Neural crest cell (in vitro differentiated cells): ENCODE measurements around the gene RCCD1. TPM values are rescaled to one million over a fixed set of nuclear protein-coding genes. Genes with fewer than 3 reads are reported as not detected.

Experiments used
- DNase-seq: peaks from one replicate; pipeline ENCODE4 v3.0.0; 2021; ENCODE audit warnings: low read depth, mixed read lengths, low spot score
- H3K27ac Mint-ChIP-seq: one replicate; pipeline ENCODE4 v1.8.0; 2021; ENCODE audit warnings: mild to moderate bottlenecking, mixed read lengths; ENCODE audit not compliant: unreplicated experiment
- H3K27me3 Mint-ChIP-seq: 2 replicates; pipeline ENCODE4 v1.8.0; 2021; ENCODE audit warnings: low read depth, mild to moderate bottlenecking, mixed read lengths
- H3K36me3 Mint-ChIP-seq: 2 replicates; pipeline ENCODE4 v1.8.0; 2021; ENCODE audit warnings: low read depth, mild to moderate bottlenecking, mixed read lengths
- H3K4me1 Mint-ChIP-seq: 2 replicates; pipeline ENCODE4 v1.8.0; 2021; ENCODE audit warnings: mixed read lengths
- H3K4me3 Mint-ChIP-seq: one replicate; pipeline ENCODE4 v1.8.0; 2021; ENCODE audit warnings: mild to moderate bottlenecking, mixed read lengths
- H3K9me3 Mint-ChIP-seq: 2 replicates; pipeline ENCODE4 v1.8.0; 2021; ENCODE audit warnings: mixed read lengths
- total RNA-seq: library from RNA; stranded (reverse); gene quantifications from 2 replicates; pipeline ENCODE4 v1.2.1, GENCODE V29; 2021
- TF ChIP-seq, protein P1 (sequence below): fragments of 200-600 bp; sonication (generic); conservative IDR thresholded peaks from 2 replicates; pipeline ENCODE4 v1.5.0; 2021; ENCODE audit warnings: antibody characterized with exemption, mild to moderate bottlenecking

Gene RCCD1
- total RNA-seq, 1 donor from 2014 or later: 20.9 TPM

DNA sequence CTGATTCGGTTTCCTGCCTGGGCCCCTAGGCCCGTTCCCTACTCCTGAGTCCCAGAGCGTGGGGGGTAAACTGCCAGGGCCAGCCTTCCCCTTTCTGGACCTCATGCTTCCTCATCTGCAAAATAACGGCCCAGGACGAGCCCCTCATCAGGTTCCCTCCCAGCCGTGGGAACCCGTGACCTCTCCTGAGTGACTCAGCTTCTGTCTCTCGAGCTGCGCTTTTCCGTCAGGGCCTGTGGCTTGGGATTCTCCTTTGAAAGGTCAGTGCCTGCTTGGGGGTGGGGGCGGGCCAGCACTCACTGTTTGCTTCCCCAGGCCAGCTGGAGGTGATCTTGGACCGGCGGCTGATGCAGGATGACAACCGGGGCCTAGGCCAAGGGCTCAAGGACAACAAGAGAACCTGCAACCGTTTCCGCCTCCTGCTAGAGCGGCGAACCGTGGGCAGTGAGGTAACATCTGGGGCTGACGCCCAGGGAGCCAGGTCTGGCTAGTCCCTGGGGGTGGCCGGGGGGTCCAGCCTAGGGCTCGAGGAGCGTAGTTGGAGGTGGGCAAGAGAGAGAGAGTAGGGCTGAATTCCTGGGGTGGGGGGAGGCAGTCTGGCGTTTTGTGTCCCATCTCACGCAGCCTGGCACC is 38.8 kb upstream of the RCCD1 start:
- no peak for DNase-seq
- no peaks in the 10 kb centered on the region for H3K9me3 Mint-ChIP-seq
- H3K36me3 Mint-ChIP-seq: peaks cover 6% of the 10 kb centered on the region
- H3K4me3 Mint-ChIP-seq: no peak overlapping the region
- H3K27me3 Mint-ChIP-seq: no peaks in the 10 kb centered on the region
- H3K4me1 Mint-ChIP-seq: no peaks in the 10 kb centered on the region
- peak overlapping the region; percentile 19 for H3K27ac Mint-ChIP-seq
- TF ChIP-seq, protein P1, sequence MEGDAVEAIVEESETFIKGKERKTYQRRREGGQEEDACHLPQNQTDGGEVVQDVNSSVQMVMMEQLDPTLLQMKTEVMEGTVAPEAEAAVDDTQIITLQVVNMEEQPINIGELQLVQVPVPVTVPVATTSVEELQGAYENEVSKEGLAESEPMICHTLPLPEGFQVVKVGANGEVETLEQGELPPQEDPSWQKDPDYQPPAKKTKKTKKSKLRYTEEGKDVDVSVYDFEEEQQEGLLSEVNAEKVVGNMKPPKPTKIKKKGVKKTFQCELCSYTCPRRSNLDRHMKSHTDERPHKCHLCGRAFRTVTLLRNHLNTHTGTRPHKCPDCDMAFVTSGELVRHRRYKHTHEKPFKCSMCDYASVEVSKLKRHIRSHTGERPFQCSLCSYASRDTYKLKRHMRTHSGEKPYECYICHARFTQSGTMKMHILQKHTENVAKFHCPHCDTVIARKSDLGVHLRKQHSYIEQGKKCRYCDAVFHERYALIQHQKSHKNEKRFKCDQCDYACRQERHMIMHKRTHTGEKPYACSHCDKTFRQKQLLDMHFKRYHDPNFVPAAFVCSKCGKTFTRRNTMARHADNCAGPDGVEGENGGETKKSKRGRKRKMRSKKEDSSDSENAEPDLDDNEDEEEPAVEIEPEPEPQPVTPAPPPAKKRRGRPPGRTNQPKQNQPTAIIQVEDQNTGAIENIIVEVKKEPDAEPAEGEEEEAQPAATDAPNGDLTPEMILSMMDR: no peak

DNA sequence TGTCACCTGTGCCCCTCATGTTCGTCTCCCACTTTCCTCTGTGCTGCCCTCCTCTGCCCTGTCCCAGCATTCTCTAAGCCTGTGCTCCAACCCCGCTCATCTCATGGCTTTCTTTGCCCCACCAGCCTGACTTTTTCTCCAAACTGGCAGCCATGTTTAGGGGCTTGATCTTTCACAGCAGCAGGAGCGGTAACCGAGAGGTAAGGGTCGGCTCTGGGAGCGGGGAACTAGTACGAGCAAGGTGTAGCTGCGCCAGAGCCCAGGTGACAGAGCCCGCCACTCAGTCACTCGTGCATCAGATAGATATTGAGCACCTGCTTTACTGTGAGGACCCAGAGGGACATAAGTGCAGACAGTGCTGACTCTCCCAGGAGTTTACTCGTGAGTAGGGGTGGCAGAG is 38.2 kb upstream of the RCCD1 start:
- no peak overlapping the region for H3K4me3 Mint-ChIP-seq
- no peaks in the 10 kb centered on the region for H3K27me3 Mint-ChIP-seq
- H3K27ac Mint-ChIP-seq: no peak overlapping the region
- H3K9me3 Mint-ChIP-seq: no peaks in the 10 kb centered on the region
- peaks cover 6% of the 10 kb centered on the region for H3K36me3 Mint-ChIP-seq
- TF ChIP-seq, protein P1: no peak
- no peaks in the 10 kb centered on the region for H3K4me1 Mint-ChIP-seq
- DNase-seq: no peak

DNA sequence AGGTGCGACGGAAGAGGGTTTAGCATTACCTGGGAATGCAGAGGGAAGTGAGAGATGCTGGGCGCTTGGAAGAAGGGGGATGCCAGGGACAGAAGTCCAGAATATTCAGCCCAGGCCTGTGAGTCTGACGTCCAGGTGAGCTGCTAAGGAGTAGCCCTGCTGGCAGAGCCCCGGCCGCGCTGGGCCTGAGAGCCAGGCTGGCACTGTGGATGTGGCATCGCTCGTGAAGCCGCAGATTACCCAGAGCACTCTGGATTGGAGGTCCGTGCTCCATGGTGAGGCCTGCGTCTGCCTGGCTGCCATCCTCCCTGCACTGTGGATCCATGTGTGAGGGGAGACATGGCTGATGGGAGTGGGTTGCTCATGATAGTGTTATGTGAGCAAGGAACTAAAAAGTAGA is 37.1 kb upstream of the RCCD1 start:
- no peaks in the 10 kb centered on the region for H3K4me1 Mint-ChIP-seq
- no peak overlapping the region for H3K27ac Mint-ChIP-seq
- no peak for DNase-seq
- no peaks in the 10 kb centered on the region for H3K27me3 Mint-ChIP-seq
- TF ChIP-seq, protein P1: no peak
- no peak overlapping the region for H3K4me3 Mint-ChIP-seq
- H3K9me3 Mint-ChIP-seq: no peaks in the 10 kb centered on the region
- peaks cover 6% of the 10 kb centered on the region for H3K36me3 Mint-ChIP-seq

DNA sequence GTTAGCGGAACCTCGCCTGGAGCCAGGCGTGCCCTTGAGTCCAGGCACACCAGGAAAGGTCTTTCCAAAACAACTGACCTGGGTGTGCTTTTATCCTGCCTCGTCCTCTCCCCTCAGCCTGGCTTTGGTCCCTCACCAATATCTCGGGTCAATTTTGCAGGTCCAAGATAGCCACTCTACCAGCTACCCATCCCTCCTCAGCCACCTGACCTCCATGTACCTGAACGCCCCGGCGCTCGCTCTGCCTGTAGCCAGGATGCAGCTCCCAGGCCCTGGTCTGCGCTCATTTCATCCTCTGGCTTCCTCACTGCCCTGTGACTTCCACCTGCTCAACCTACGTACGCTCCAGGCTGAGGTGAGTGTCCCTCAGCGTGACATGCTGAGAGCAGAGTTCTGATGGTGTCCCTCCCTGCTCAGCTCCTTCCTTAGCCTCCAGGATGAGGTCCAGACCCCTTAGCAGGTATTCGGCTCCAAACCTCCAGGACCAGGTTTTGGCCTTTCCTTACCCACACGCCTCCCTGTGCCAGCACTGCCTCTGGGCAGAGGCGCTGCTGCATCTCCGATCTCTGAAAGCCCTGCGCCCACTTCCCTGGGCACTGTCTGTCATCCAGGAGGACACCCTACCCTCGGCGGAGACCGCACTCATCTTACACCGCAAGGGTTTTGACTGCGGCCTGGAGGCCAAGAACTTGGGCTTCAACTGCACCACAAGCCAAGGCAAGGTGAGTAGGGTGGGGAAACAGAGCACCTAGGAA is 36.5 kb upstream of the RCCD1 start:
- no peak overlapping the region for H3K4me3 Mint-ChIP-seq
- H3K27me3 Mint-ChIP-seq: no peaks in the 10 kb centered on the region
- peaks cover 6% of the 10 kb centered on the region for H3K36me3 Mint-ChIP-seq
- DNase-seq: no peak
- H3K9me3 Mint-ChIP-seq: no peaks in the 10 kb centered on the region
- H3K4me1 Mint-ChIP-seq: no peaks in the 10 kb centered on the region
- TF ChIP-seq, protein P1: no peak
- no peak overlapping the region for H3K27ac Mint-ChIP-seq

DNA sequence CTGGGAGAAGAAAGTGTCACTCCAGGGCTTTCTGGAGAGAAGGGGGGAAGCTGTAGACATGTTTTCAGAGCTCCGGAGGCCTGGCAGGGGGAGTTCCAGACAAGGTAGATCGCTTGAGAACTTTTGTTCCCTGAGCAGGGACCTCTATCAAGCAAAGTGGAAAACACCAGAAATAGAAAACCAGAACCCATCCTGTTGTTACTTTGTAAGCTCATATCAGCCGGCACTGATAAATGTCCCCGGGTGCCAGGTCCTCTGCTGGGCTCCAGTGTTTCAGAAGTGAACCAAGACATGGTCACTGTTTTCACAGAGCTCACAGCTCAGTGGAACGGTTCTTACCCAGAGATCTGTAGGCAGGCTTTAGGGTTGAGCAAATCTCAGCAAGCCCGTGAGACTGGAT is 35.8 kb upstream of the RCCD1 start:
- Mint-ChIP-seq H3K9me3 (no peaks in the 10 kb centered on the region), H3K27ac (no peak overlapping the region), H3K36me3 (peaks cover 6% of the 10 kb centered on the region), H3K4me3 (no peak overlapping the region), H3K4me1 (no peaks in the 10 kb centered on the region), H3K27me3 (no peaks in the 10 kb centered on the region)
- TF ChIP-seq, protein P1: no peak
- no peak for DNase-seq
